K562 (cell line): Measurements from ENCODE around the gene HPD. TPM values are rescaled to one million over a fixed set of nuclear protein-coding genes. Genes with fewer than 3 reads are reported as not detected.

Experiments
- MED1 ChIP-seq: sonication (generic); formaldehyde crosslinking; IDR thresholded peaks from 2 replicates; pipeline ENCODE4 v1.8.1; 2023; ENCODE audit warnings: missing genetic modification reagents, borderline replicate concordance
- ZNF347 ChIP-seq: fragments of 450-650 bp; formaldehyde crosslinking; IDR thresholded peaks from 2 replicates; pipeline ENCODE4 v1.4.0; 2020; ENCODE audit warnings: low read depth, mild to moderate bottlenecking, moderate library complexity
- ZNF592 ChIP-seq: fragments of 450-650 bp; IDR thresholded peaks from 2 replicates; pipeline ENCODE4 v1.6.1; 2017; ENCODE audit warnings: antibody characterized with exemption, mild to moderate bottlenecking
- polyA plus RNA-seq, 8 experiments: library from polyadenylated mRNA; depleted of rRNA in 4 of 8; stranded (reverse) in 5 of 8; unstranded in 3 of 8; fragments of >200 nt; fragmentation: Nextera tagmentation in 2 of 8; fragmentation: Illumina TruSeq in 1 of 8; extraction: Ambion mirVana in 2 of 8; extraction: Trizol in 1 of 8; gene quantifications; 2 replicates each; pipeline versions ENCODE4 v1.2.1 to v1.2.3, GENCODE V29; 2011 to 2014; ENCODE audit warnings: inconsistent platforms in 1 of 8, missing spikeins in 1 of 8
- total RNA-seq, 7 experiments: library from RNA; depleted of rRNA in 6 of 7; stranded (reverse); fragments of >200 nt in 6 of 7; fragmentation: Illumina TruSeq in 2 of 7; extraction: Trizol in 2 of 7; gene quantifications; 2 replicates each; pipeline versions ENCODE4 v1.2.1 to v1.2.3, GENCODE V29; 2011 to 2021; ENCODE audit warnings: low replicate concordance in 1 of 7

The HPD gene
- total and polyA plus RNA-seq, 9 of the 15 experiments (the other 6 are each of a cell fraction or from before 2014, with no cell fraction given), result 0.06 to 0.29 (median 0.07) TPM; not detected in 4

- TF ChIP-seq ZNF592, result peak; percentile 82; the same call in 1 of the 2 replicates
- no peak for TF ChIP-seq MED1 (CRISPR knock-in tag)
- no peak for TF ChIP-seq ZNF347 (CRISPR knock-in tag)
Measured at GRCh38 chr12:121797937-121798786, 60.5 kb downstream of the HPD start (continued).
